ENCODE results near the gene SWT1.

Gene SWT1

GRCh38 chr1:185156854-185157598, at the start of gene SWT1, which contains the start of gene TRMT1L:
SWT1 (plus strand) TSS chr1:185157167; CDS start chr1:185160842, 3,675 bp downstream.
TRMT1L (minus strand) TSS chr1:185156953; CDS start chr1:185156712, 241 bp downstream.
- Mint-ChIP-seq H3K27ac (peak within 1 kb of the TSS; percentile 97 to 98 (median 97)), H3K36me3 (ENCODE audit: low read depth) (no peaks in the 10 kb centered on the region), H3K4me3 (peak within 1 kb of the TSS; percentile 90 to 93 (median 91)), H3K27me3 (ENCODE audit: low read depth) (no peaks in the 10 kb centered on the region), H3K9me3 (no peaks in the 10 kb centered on the region), H3K4me1 (peaks cover 32% of the 10 kb centered on the region)
- no peak for TF ChIP-seq CTCF (IDR thresholded peaks at IDR 0.05; ENCODE audit: unreplicated experiment in 3 of 3)

- no peak for TF ChIP-seq CTCF (IDR thresholded peaks at IDR 0.05; ENCODE audit: unreplicated experiment in 3 of 3)
- H3K27me3 Mint-ChIP-seq (ENCODE audit: low read depth), result no peaks in the 10 kb centered on the region
- H3K4me3 Mint-ChIP-seq, result no peak overlapping the region
- H3K4me1 Mint-ChIP-seq, result no peaks in the 10 kb centered on the region
- H3K27ac Mint-ChIP-seq, result no peak overlapping the region
- H3K9me3 Mint-ChIP-seq, result peaks cover 41% of the 10 kb centered on the region
- H3K36me3 Mint-ChIP-seq (ENCODE audit: low read depth), result peaks cover 56% of the 10 kb centered on the region
These were observed 48.6 kb upstream of the SWT1 start for GRCh38 chr1:185108321-185108720.

DNA sequence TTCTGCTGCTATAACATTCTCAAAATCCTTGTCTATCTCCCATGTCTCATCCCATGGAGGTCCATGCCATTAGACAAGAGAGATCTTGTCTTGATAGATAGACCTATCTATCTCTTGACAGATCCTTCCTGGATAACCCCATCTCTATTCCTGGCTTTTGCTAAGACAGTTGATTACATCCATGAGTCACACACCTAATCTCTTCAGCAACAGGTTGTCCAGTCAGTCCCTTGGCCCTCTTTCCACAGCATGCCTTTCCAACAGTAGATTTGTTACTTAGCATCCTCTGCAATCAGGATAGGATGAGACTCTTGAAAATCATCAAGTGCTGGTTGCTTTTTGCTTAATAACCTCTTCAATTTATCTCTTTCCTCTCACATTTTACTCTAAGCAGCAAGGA, 46.8 kb upstream of the SWT1 start:
- no peaks in the 10 kb centered on the region for H3K27me3 Mint-ChIP-seq (ENCODE audit: low read depth)
- no peak for TF ChIP-seq CTCF (IDR thresholded peaks at IDR 0.05; ENCODE audit: unreplicated experiment in 3 of 3)
- H3K9me3 Mint-ChIP-seq, result peaks cover 41% of the 10 kb centered on the region
- H3K27ac Mint-ChIP-seq, result no peak overlapping the region
- no peak overlapping the region for H3K4me3 Mint-ChIP-seq
- H3K36me3 Mint-ChIP-seq (ENCODE audit: low read depth), result peaks cover 38% of the 10 kb centered on the region
- H3K4me1 Mint-ChIP-seq, result no peaks in the 10 kb centered on the region

GRCh38 chr1:185111873-185112272, 45.1 kb upstream of the SWT1 start:
- H3K4me3 Mint-ChIP-seq, result no peak overlapping the region
- H3K27me3 Mint-ChIP-seq (ENCODE audit: low read depth), result no peaks in the 10 kb centered on the region
- H3K27ac Mint-ChIP-seq, result no peak overlapping the region
- H3K4me1 Mint-ChIP-seq, result no peaks in the 10 kb centered on the region
- peaks cover 29% of the 10 kb centered on the region for H3K9me3 Mint-ChIP-seq
- H3K36me3 Mint-ChIP-seq (ENCODE audit: low read depth), result peaks cover 26% of the 10 kb centered on the region
- TF ChIP-seq CTCF (IDR thresholded peaks at IDR 0.05; ENCODE audit: unreplicated experiment in 3 of 3), result no peak

GRCh38 chr1:185112356-185112755, 44.6 kb upstream of the SWT1 start:
- no peak overlapping the region for H3K4me3 Mint-ChIP-seq
- H3K27ac Mint-ChIP-seq, result no peak overlapping the region
- H3K9me3 Mint-ChIP-seq, result peaks cover 26% of the 10 kb centered on the region
- peaks cover 27% of the 10 kb centered on the region for H3K36me3 Mint-ChIP-seq (ENCODE audit: low read depth)
- no peak for TF ChIP-seq CTCF (IDR thresholded peaks at IDR 0.05; ENCODE audit: unreplicated experiment in 3 of 3)
- no peaks in the 10 kb centered on the region for H3K27me3 Mint-ChIP-seq (ENCODE audit: low read depth)
- no peaks in the 10 kb centered on the region for H3K4me1 Mint-ChIP-seq

DNA sequence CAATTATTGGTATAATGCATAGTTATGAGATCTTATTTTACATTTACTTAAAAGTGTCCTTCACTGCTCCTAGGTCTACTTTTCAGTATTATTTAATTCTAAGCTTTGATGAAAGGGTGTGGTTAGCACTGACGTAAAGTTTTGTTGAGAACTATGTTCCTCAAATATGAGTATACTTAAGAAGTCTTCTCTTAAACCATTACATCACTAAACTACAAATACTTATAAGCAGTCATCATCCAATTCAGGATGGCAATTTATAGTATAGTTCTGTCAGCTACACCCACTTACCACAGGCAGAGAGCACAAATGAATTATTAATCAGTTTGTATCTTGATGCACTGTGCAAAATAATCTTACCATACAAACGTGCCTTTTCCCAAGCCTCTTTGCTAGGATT, 27.3 kb upstream of the SWT1 start:
- Mint-ChIP-seq H3K4me3 (no peak overlapping the region), H3K4me1 (no peaks in the 10 kb centered on the region), H3K36me3 (ENCODE audit: low read depth) (peaks cover 75% of the 10 kb centered on the region), H3K27me3 (ENCODE audit: low read depth) (no peaks in the 10 kb centered on the region), H3K9me3 (peaks cover 15% of the 10 kb centered on the region), H3K27ac (no peak overlapping the region)
- no peak for TF ChIP-seq CTCF (IDR thresholded peaks at IDR 0.05; ENCODE audit: unreplicated experiment in 3 of 3)

Data from nephron (organoid).